ENCODE results near the gene HTR2A. TPM values are rescaled to one million over a fixed set of nuclear protein-coding genes. Genes with fewer than 3 reads are reported as not detected.

Gene HTR2A
- total and polyA plus RNA-seq, 10 of the 15 experiments (the other 5 are each of a cell fraction or from before 2014, with no cell fraction given), result not detected

- RAD21 ChIA-PET (ENCODE audit: unreplicated experiment), result no interaction called here
- no peak for FAIRE-seq
Measured at GRCh38 chr13:46866150-46866549, 30.7 kb downstream of the HTR2A start.

DNA sequence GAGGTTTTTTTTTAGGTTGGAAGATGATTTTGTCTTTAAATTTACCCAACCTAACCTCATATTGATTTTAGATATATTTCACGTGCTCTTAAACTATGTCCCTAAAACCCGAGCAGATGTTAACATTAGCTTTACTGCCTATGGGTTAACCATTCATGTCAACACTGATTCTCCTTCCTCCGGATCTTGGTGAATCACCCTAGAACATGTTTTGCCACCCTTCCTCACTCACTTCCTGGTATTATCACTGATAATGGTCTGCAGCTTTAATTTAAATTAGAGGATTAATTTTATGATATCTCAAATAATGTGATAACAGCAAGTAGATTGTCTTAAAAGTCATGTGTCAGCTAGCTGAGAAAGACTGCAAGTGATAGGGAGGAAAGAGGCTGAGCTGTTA is 31.9 kb downstream of the HTR2A start:
- in situ Hi-C loops (cut with MboI) (no loop called here), intact Hi-C loops (cut with micrococcal nuclease; ENCODE audit: unreplicated experiment) (no loop called here)
- RAD21 ChIA-PET (ENCODE audit: unreplicated experiment), result interaction anchor here (1.0 kb wide), 1 partner anchor 12 kb away, joined by 3 read pairs; no protein-coding TSS in a partner anchor
- ATAC-seq (no peak), DNase-seq (ENCODE audit: low read depth, low spot score) (no peak), FAIRE-seq (no peak)
- Histone ChIP-seq H3K27ac (ENCODE audit: control insufficient read depth, insufficient read depth) (no peak overlapping the region), H3K9ac (ENCODE audit: control insufficient read depth, insufficient read depth, low read length) (no peak overlapping the region), H3K4me2 (ENCODE audit: control insufficient read depth, insufficient read depth) (no peak overlapping the region), H3K9me3 (replicated peaks; ENCODE audit: control insufficient read depth, insufficient read depth, low read length) (no peaks in the 10 kb centered on the region), H4K20me1 (ENCODE audit: control insufficient read depth, insufficient read depth) (no peaks in the 10 kb centered on the region), H2AFZ (ENCODE audit: control insufficient read depth, low read depth, low read length) (no peak overlapping the region), H3K4me1 (ENCODE audit: control insufficient read depth, insufficient read depth, low read length) (peaks cover 5% of the 10 kb centered on the region; the same call in 1 of the 2 replicates), H3K36me3 (ENCODE audit: control insufficient read depth in 2 of 2, insufficient read depth in 2 of 2, low read length in 1 of 2) (no peaks in the 10 kb centered on the region), H3K27me3 (replicated peaks in 1 of 2; ENCODE audit: control insufficient read depth in 2 of 2, insufficient read depth in 2 of 2, low read length in 1 of 2) (no peaks in the 10 kb centered on the region; a peak in 1 of 4 replicates), H3K4me3 (no peak overlapping the region), H3K79me2 (ENCODE audit: control insufficient read depth, insufficient read depth, low read length) (no peaks in the 10 kb centered on the region)
- no peak for TF ChIP-seq IRF4 (IDR thresholded peaks at IDR 0.05; ENCODE audit: low read depth, low read length)
- no peak for TF ChIP-seq BACH1 (IDR thresholded peaks at IDR 0.05; ENCODE audit: borderline replicate concordance)
- TF ChIP-seq NFYB (IDR thresholded peaks at IDR 0.05; ENCODE audit: insufficient read depth, low read depth, low read length), result no peak
- no peak for TF ChIP-seq SMARCA5 (IDR thresholded peaks at IDR 0.05)
- TF ChIP-seq RFX5 (IDR thresholded peaks at IDR 0.05; ENCODE audit: low read depth, low read length), result no peak
- TF ChIP-seq RUNX3 (IDR thresholded peaks at IDR 0.05; ENCODE audit: low read length), result no peak
- TF ChIP-seq TBL1XR1 (IDR thresholded peaks at IDR 0.05; ENCODE audit: low read depth, low read length), result no peak
- 97% methylated on average over 3 of the region's 3 CpGs for WGBS (ENCODE audit: insufficient coverage, insufficient replicate concordance, low lambda C conversion rate, missing lambda C conversion rate)
- SMC1A ChIA-PET (ENCODE audit: uncharacterized antibody, unreplicated experiment), result no interaction called here
- POLR2A ChIA-PET, result no interaction called here
- CTCF ChIA-PET, result no interaction called here
- no TSS peak for BruUV-seq (replicated peaks)

More at GRCh38 chr13:46866150-46866549, 30.7 kb downstream of the HTR2A start:
- peak; percentile 33 for ATAC-seq
- CTCF ChIA-PET, result no interaction called here
- no peak overlapping the region for H3K27ac ChIP-seq (ENCODE audit: control insufficient read depth, insufficient read depth)
- 21% methylated on average over 4 of the region's 4 CpGs for WGBS (ENCODE audit: insufficient coverage, insufficient replicate concordance, low lambda C conversion rate, missing lambda C conversion rate)
- no peaks in the 10 kb centered on the region for H3K9me3 ChIP-seq (replicated peaks; ENCODE audit: control insufficient read depth, insufficient read depth, low read length)
- H3K36me3 ChIP-seq (ENCODE audit: control insufficient read depth in 2 of 2, insufficient read depth in 2 of 2, low read length in 1 of 2), result no peaks in the 10 kb centered on the region
- no peak overlapping the region for H3K4me2 ChIP-seq (ENCODE audit: control insufficient read depth, insufficient read depth)
- intact Hi-C loops (cut with micrococcal nuclease; ENCODE audit: unreplicated experiment), result no loop called here
- H3K9ac ChIP-seq (ENCODE audit: control insufficient read depth, insufficient read depth, low read length), result no peak overlapping the region
- H3K4me3 ChIP-seq, result no peak overlapping the region
- SMC1A ChIA-PET (ENCODE audit: uncharacterized antibody, unreplicated experiment), result no interaction called here
- BruUV-seq (replicated peaks), result no TSS peak
- H2AFZ ChIP-seq (ENCODE audit: control insufficient read depth, low read depth, low read length), result no peak overlapping the region
- in situ Hi-C loops (cut with MboI), result no loop called here
- H3K4me1 ChIP-seq (ENCODE audit: control insufficient read depth, insufficient read depth, low read length), result peaks cover 5% of the 10 kb centered on the region; the same call in 1 of the 2 replicates
- TF ChIP-seq TCF3 (IDR thresholded peaks at IDR 0.05; ENCODE audit: borderline replicate concordance, insufficient read depth, low read depth, low read length) (no peak), RELA (IDR thresholded peaks at IDR 0.05; ENCODE audit: borderline replicate concordance, partially characterized antibody) (no peak)
- H3K79me2 ChIP-seq (ENCODE audit: control insufficient read depth, insufficient read depth, low read length), result no peaks in the 10 kb centered on the region
- H3K27me3 ChIP-seq (replicated peaks in 1 of 2; ENCODE audit: control insufficient read depth in 2 of 2, insufficient read depth in 2 of 2, low read length in 1 of 2), result no peaks in the 10 kb centered on the region; a peak in 1 of 4 replicates
- DNase-seq (ENCODE audit: low read depth, low spot score), result no peak
- no peaks in the 10 kb centered on the region for H4K20me1 ChIP-seq (ENCODE audit: control insufficient read depth, insufficient read depth)
- POLR2A ChIA-PET, result no interaction called here

Data from GM12878 (cell line).